HEK293 (cell line): ENCODE data around the gene LRRN4.

ENCODE experiments used
- CTCF ChIA-PET: fragments of 350-600 bp; formaldehyde crosslinking; extraction: SDS; loops from one replicate; lab custom pipeline; 2021; ENCODE audit warnings: antibody characterized with exemption; lab: Yijun Ruan, JAX
- POLR2A ChIA-PET: fragments of 300-600 bp; formaldehyde crosslinking; extraction: SDS; loops from one replicate; lab custom pipeline; 2020; ENCODE audit warnings: antibody characterized with exemption, inconsistent platforms; lab: Yijun Ruan, JAX
- H3K27ac ChIP-seq: fragments of 200-500 bp; sonication (Bioruptor generic); 2 replicates; pipeline ENCODE4 v1.5.1; 2014; ENCODE audit warnings: low read depth, low read length, control low read depth, inconsistent platforms; ENCODE audit errors: extremely low read depth
- H3K36me3 ChIP-seq, 2 experiments: fragments of 200-500 bp in 1 of 2; sonication (Bioruptor generic) in 1 of 2; 1 replicate in 1 of 2; 2 replicates in 1 of 2; pipeline ENCODE4 v1.5.1; 2014 to 2017; ENCODE audit warnings: inconsistent platforms in 2 of 2, low read length in 2 of 2; ENCODE audit not compliant: control insufficient read depth in 2 of 2, insufficient read depth in 1 of 2
- H3K4me1 ChIP-seq: fragments of 200-500 bp; sonication (Bioruptor generic); 2 replicates; pipeline ENCODE4 v1.5.1; 2014; ENCODE audit warnings: mild to moderate bottlenecking, low read length, inconsistent platforms; ENCODE audit not compliant: control insufficient read depth, insufficient read depth
- H3K4me3 ChIP-seq: 2 replicates; pipeline ENCODE4 v1.5.1; 2011; ENCODE audit warnings: low read depth, mild to moderate bottlenecking, control low read depth, low read length, moderate library complexity
- H3K9me3 ChIP-seq: fragments of 200-500 bp; sonication (Bioruptor generic); 2 replicates; pipeline ENCODE4 v1.5.1; 2014; ENCODE audit warnings: low read depth, low read length, inconsistent platforms; ENCODE audit not compliant: control insufficient read depth, insufficient read depth
- EGR2 ChIP-seq: fragments of 450-650 bp; formaldehyde crosslinking; IDR thresholded peaks from 2 replicates; pipeline ENCODE4 v1.5.1; 2016; ENCODE audit warnings: low read depth, missing biosample characterization, missing genetic modification characterization
- KLF10 ChIP-seq: fragments of 450-650 bp; IDR thresholded peaks from 2 replicates; pipeline ENCODE4 v1.5.1; 2018; ENCODE audit warnings: missing biosample characterization, mild to moderate bottlenecking, missing genetic modification characterization
- KLF16 ChIP-seq: fragments of 450-650 bp; formaldehyde crosslinking; IDR thresholded peaks from 2 replicates; pipeline ENCODE4 v1.5.1; 2017; ENCODE audit warnings: missing biosample characterization, missing genetic modification characterization
- KLF8 ChIP-seq: fragments of 450-650 bp; formaldehyde crosslinking; IDR thresholded peaks from 2 replicates; pipeline ENCODE4 v1.5.1; 2016; ENCODE audit warnings: missing biosample characterization, missing genetic modification characterization
- MZF1 ChIP-seq: fragments of 450-650 bp; formaldehyde crosslinking; IDR thresholded peaks from 2 replicates; pipeline ENCODE4 v1.5.1; 2017; ENCODE audit warnings: missing biosample characterization, missing genetic modification characterization, borderline replicate concordance
- RBAK ChIP-seq: fragments of 450-650 bp; formaldehyde crosslinking; IDR thresholded peaks from 2 replicates; pipeline ENCODE4 v1.5.1; 2016; ENCODE audit warnings: missing biosample characterization, missing genetic modification characterization
- REPIN1 ChIP-seq: fragments of 450-650 bp; formaldehyde crosslinking; IDR thresholded peaks from 2 replicates; pipeline ENCODE4 v1.5.1; 2017; ENCODE audit warnings: missing biosample characterization, missing genetic modification characterization, low read depth
- SP3 ChIP-seq: fragments of 450-650 bp; formaldehyde crosslinking; IDR thresholded peaks from 2 replicates; pipeline ENCODE4 v1.5.1; 2016; ENCODE audit warnings: missing biosample characterization, missing genetic modification characterization
- TCF7L2 ChIP-seq: IDR thresholded peaks from 2 replicates; pipeline ENCODE4 v1.6.1; 2011; ENCODE audit warnings: low read depth, mild to moderate bottlenecking, inconsistent platforms, low read length, moderate library complexity, borderline replicate concordance
- ZBTB21 ChIP-seq: fragments of 450-650 bp; formaldehyde crosslinking; IDR thresholded peaks from 2 replicates; pipeline ENCODE4 v1.5.1; 2017; ENCODE audit warnings: missing biosample characterization, missing genetic modification characterization
- ZFP37 ChIP-seq: fragments of 450-650 bp; formaldehyde crosslinking; IDR thresholded peaks from 2 replicates; pipeline ENCODE4 v1.5.1; 2016; ENCODE audit warnings: missing biosample characterization, missing genetic modification characterization
- ZNF112 ChIP-seq: fragments of 450-650 bp; formaldehyde crosslinking; IDR thresholded peaks from 2 replicates; pipeline ENCODE4 v1.5.0; 2017; ENCODE audit warnings: missing biosample characterization, missing genetic modification characterization
- ZNF133 ChIP-seq: fragments of 450-650 bp; formaldehyde crosslinking; IDR thresholded peaks from 2 replicates; pipeline ENCODE4 v1.5.1; 2016; ENCODE audit warnings: missing biosample characterization, missing genetic modification characterization
- ZNF146 ChIP-seq: fragments of 450-650 bp; formaldehyde crosslinking; IDR thresholded peaks from 2 replicates; pipeline ENCODE4 v1.5.1; 2016; ENCODE audit warnings: missing biosample characterization, missing genetic modification characterization
- ZNF155 ChIP-seq: fragments of 450-650 bp; formaldehyde crosslinking; IDR thresholded peaks from 2 replicates; pipeline ENCODE4 v1.5.1; 2016; ENCODE audit warnings: missing biosample characterization, missing genetic modification characterization
- ZNF214 ChIP-seq: fragments of 450-650 bp; formaldehyde crosslinking; IDR thresholded peaks from 2 replicates; pipeline ENCODE4 v1.5.1; 2017; ENCODE audit warnings: missing biosample characterization, mild to moderate bottlenecking, missing genetic modification characterization, borderline replicate concordance
- ZNF239 ChIP-seq: fragments of 450-650 bp; formaldehyde crosslinking; IDR thresholded peaks from 2 replicates; pipeline ENCODE4 v1.5.1; 2016; ENCODE audit warnings: missing biosample characterization, missing genetic modification characterization
- ZNF324 ChIP-seq: fragments of 450-650 bp; formaldehyde crosslinking; IDR thresholded peaks from 2 replicates; pipeline ENCODE4 v1.5.1; 2016; ENCODE audit warnings: missing biosample characterization, missing genetic modification characterization
- ZNF404 ChIP-seq: fragments of 450-650 bp; formaldehyde crosslinking; IDR thresholded peaks from 2 replicates; pipeline ENCODE4 v1.5.1; 2017; ENCODE audit warnings: missing biosample characterization, missing genetic modification characterization
- ZNF423 ChIP-seq: fragments of 450-650 bp; formaldehyde crosslinking; IDR thresholded peaks from 2 replicates; pipeline ENCODE4 v1.5.1; 2016; ENCODE audit warnings: missing biosample characterization, missing genetic modification characterization
- ZNF501 ChIP-seq: fragments of 450-650 bp; formaldehyde crosslinking; IDR thresholded peaks from 2 replicates; pipeline ENCODE4 v1.5.1; 2016; ENCODE audit warnings: missing biosample characterization, missing genetic modification characterization
- ZNF530 ChIP-seq: fragments of 450-650 bp; formaldehyde crosslinking; IDR thresholded peaks from 2 replicates; pipeline ENCODE4 v1.5.1; 2016; ENCODE audit warnings: low read depth, missing biosample characterization, missing genetic modification characterization
- ZNF548 ChIP-seq: fragments of 450-650 bp; formaldehyde crosslinking; IDR thresholded peaks from 2 replicates; pipeline ENCODE4 v1.5.1; 2016; ENCODE audit warnings: missing biosample characterization, missing genetic modification characterization
- ZNF596 ChIP-seq: fragments of 450-650 bp; IDR thresholded peaks from 2 replicates; pipeline ENCODE4 v1.5.0; 2018; ENCODE audit warnings: missing biosample characterization, mild to moderate bottlenecking, missing genetic modification characterization, moderate library complexity
- ZNF624 ChIP-seq: fragments of 450-650 bp; formaldehyde crosslinking; IDR thresholded peaks from 2 replicates; pipeline ENCODE4 v1.5.1; 2017; ENCODE audit warnings: missing biosample characterization, missing genetic modification characterization
- ZNF768 ChIP-seq: fragments of 450-650 bp; formaldehyde crosslinking; IDR thresholded peaks from 2 replicates; pipeline ENCODE4 v1.5.1; 2018; ENCODE audit warnings: missing biosample characterization, mild to moderate bottlenecking, missing genetic modification characterization
- TF ChIP-seq, protein P1 (sequence below): fragments of 450-650 bp; formaldehyde crosslinking; IDR thresholded peaks from 2 replicates; pipeline ENCODE4 v1.5.1; 2016; ENCODE audit warnings: missing biosample characterization, missing genetic modification characterization
- TF ChIP-seq, protein P2 (sequence below): fragments of 450-650 bp; formaldehyde crosslinking; IDR thresholded peaks from 2 replicates; pipeline ENCODE4 v1.5.1; 2017; ENCODE audit warnings: missing biosample characterization, missing genetic modification characterization

Gene LRRN4

DNA sequence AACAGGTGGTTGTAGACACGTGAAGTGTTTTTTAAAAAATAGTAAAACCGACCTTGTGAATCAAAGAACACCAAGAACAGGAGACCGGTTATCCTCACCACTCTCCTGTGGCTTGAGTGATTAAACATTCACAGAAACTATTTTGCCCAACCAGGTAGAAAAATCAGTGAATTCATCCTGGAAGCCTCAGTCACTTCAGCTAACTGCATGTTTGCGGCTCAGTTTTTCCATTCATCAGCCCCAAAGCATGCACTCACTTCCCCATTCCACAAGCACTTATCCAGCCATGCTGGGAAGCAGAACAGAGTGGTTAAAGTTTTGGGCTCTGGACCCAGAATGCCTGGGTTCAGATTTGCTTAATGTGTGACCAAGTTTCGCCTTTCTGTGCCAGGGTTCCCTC is 2.4 kb downstream of the LRRN4 start:
- ChIA-PET CTCF (no interaction called here), POLR2A (no interaction called here)
- Histone ChIP-seq H3K36me3 (no peaks in the 10 kb centered on the region), H3K4me1 (peaks cover 5% of the 10 kb centered on the region; the same call in 1 of the 2 replicates), H3K4me3 (no peak overlapping the region), H3K27ac (no peak overlapping the region), H3K9me3 (no peaks in the 10 kb centered on the region)
- TF ChIP-seq ZNF112 (tag by site-specific recombination) (no peak), ZNF768 (tag by site-specific recombination) (no peak), ZNF324 (tag by site-specific recombination) (no peak), ZNF239 (no peak), ZNF596 (no peak), ZNF155 (tag by site-specific recombination) (no peak), RBAK (no peak), ZNF423 (tag by site-specific recombination) (no peak), ZFP37 (tag by site-specific recombination) (no peak), ZNF501 (tag by site-specific recombination) (no peak), REPIN1 (tag by site-specific recombination) (no peak), MZF1 (tag by site-specific recombination) (no peak), ZNF404 (no peak), ZBTB21 (tag by site-specific recombination) (no peak)

DNA sequence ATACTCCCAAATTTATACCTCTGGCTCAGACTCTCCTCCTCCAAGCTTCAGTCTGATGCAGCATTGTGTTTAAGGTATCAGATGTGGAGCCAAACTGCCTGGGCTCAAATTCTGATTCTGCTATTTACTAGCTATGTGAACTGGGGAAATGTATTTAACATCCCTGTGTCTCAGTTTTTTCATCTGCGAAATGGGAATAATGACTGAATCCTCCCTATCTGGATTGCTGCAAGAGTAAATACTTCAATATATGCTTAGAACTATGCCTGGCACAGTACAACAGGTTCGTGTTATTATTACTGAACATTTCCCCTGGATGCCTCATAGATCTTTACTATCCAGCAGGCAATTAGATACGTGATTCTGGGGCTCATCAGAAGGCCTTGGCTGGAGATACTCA is 5.5 kb downstream of the LRRN4 start:
- no peaks in the 10 kb centered on the region for H3K36me3 ChIP-seq
- ChIA-PET POLR2A (no interaction called here), CTCF (no interaction called here)
- no peaks in the 10 kb centered on the region for H3K4me1 ChIP-seq
- no peak overlapping the region for H3K27ac ChIP-seq
- TF ChIP-seq ZNF530 (tag by site-specific recombination) (no peak), TCF7L2 (no peak), KLF8 (no peak), ZNF624 (no peak), ZBTB21 (tag by site-specific recombination) (no peak), ZNF146 (tag by site-specific recombination) (no peak), KLF10 (tag by site-specific recombination) (no peak), ZNF548 (tag by site-specific recombination) (no peak), ZNF133 (no peak), ZNF501 (tag by site-specific recombination) (no peak)
- TF ChIP-seq, protein P1, sequence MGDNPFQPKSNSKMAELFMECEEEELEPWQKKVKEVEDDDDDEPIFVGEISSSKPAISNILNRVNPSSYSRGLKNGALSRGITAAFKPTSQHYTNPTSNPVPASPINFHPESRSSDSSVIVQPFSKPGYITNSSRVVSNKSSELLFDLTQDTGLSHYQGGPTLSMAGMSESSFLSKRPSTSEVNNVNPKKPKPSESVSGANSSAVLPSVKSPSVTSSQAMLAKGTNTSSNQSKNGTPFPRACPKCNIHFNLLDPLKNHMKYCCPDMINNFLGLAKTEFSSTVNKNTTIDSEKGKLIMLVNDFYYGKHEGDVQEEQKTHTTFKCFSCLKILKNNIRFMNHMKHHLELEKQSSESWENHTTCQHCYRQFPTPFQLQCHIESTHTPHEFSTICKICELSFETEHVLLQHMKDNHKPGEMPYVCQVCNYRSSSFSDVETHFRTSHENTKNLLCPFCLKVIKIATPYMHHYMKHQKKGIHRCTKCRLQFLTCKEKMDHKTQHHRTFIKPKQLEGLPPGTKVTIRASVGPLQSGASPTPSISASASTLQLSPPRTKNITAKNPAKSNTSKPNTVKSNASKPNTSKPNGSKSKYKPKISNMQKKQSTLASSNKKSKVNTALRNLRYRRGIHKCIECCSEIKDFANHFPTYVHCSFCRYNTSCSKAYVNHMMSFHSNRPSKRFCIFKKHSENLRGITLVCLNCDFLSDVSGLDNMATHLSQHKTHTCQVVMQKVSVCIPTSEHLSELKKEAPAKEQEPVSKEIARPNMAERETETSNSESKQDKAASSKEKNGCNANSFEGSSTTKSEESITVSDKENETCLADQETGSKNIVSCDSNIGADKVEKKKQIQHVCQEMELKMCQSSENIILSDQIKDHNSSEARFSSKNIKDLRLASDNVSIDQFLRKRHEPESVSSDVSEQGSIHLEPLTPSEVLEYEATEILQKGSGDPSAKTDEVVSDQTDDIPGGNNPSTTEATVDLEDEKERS (tag by site-specific recombination), result no peak
- H3K4me3 ChIP-seq, result no peak overlapping the region
- H3K9me3 ChIP-seq, result no peaks in the 10 kb centered on the region

DNA sequence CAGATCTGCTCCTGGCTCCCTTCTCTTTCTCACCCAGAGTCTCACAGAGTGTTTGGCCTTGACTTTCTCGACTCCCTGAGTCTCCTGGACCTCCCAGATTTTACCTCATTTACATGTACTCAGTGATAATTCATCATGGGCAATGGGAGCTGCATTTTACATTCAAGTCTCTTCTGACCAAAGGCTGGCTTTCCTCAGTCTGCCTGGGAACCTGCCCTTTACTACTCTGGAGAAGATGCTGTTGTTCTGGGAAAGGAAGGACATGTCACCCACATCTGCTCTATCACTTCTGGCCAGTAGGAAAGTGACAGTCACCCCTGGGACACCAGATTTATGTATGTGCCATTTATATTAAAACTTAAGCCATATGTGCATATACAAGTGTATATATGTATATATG is 7.4 kb downstream of the LRRN4 start:
- Histone ChIP-seq H3K4me1 (no peaks in the 10 kb centered on the region), H3K4me3 (no peak overlapping the region), H3K9me3 (no peaks in the 10 kb centered on the region), H3K27ac (no peak overlapping the region), H3K36me3 (peaks cover 0 to 10% of the 10 kb centered on the region in 2 experiments; a peak in 1 of 3 replicates)
- ChIA-PET POLR2A (interaction anchor here (0.6 kb wide), 1 partner anchor 186 kb away, joined by 3 read pairs; no protein-coding TSS in a partner anchor), CTCF (no interaction called here)
- TF ChIP-seq, protein P2, sequence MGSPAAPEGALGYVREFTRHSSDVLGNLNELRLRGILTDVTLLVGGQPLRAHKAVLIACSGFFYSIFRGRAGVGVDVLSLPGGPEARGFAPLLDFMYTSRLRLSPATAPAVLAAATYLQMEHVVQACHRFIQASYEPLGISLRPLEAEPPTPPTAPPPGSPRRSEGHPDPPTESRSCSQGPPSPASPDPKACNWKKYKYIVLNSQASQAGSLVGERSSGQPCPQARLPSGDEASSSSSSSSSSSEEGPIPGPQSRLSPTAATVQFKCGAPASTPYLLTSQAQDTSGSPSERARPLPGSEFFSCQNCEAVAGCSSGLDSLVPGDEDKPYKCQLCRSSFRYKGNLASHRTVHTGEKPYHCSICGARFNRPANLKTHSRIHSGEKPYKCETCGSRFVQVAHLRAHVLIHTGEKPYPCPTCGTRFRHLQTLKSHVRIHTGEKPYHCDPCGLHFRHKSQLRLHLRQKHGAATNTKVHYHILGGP (tag by site-specific recombination), result no peak
- TF ChIP-seq EGR2 (tag by site-specific recombination) (no peak), SP3 (tag by site-specific recombination) (no peak), KLF16 (tag by site-specific recombination) (no peak), ZNF214 (tag by site-specific recombination) (no peak), ZNF501 (tag by site-specific recombination) (no peak)
